HepG2 (cell line): Measurements from ENCODE around the gene NFKBIA. TPM values are rescaled to one million over a fixed set of nuclear protein-coding genes. Genes with fewer than 3 reads are reported as not detected.
A peak's percentile ranks its signal among the peaks of the same experiment; 100 is the strongest.

Experiments used
- ADNP ChIP-seq: sonication (generic); formaldehyde crosslinking; IDR thresholded peaks from 2 replicates; pipeline ENCODE4 v1.4.0; 2020; ENCODE audit warnings: missing genetic modification reagents
- CENPT ChIP-seq: sonication (generic); formaldehyde crosslinking; IDR thresholded peaks from 2 replicates; pipeline ENCODE4 v1.8.0; 2022; ENCODE audit warnings: low read depth, mild to moderate bottlenecking, moderate library complexity, missing genetic modification reagents
- CREM ChIP-seq, 2 experiments: sonication (generic) in 1 of 2; formaldehyde crosslinking in 1 of 2; IDR thresholded peaks; 2 replicates each; pipeline versions ENCODE4 v1.4.0 to v1.6.1; 2016 to 2020; ENCODE audit warnings: antibody characterized with exemption in 1 of 2, mild to moderate bottlenecking in 1 of 2, missing genetic modification reagents in 1 of 2
- DNMT3B ChIP-seq: conservative IDR thresholded peaks from 2 replicates; pipeline ENCODE4 v1.6.1; 2016; ENCODE audit warnings: missing biosample characterization, control low read depth
- EED ChIP-seq: sonication (generic); formaldehyde crosslinking; IDR thresholded peaks from 2 replicates; pipeline ENCODE4 v1.5.0; 2020; ENCODE audit warnings: mild to moderate bottlenecking, missing genetic modification reagents
- HMG20B ChIP-seq: conservative IDR thresholded peaks from 2 replicates; pipeline ENCODE4 v1.6.1; 2016; ENCODE audit warnings: missing genetic modification reagents, missing compliant biosample characterization
- IRF2 ChIP-seq: IDR thresholded peaks from 2 replicates; pipeline ENCODE4 v1.6.1; 2018; ENCODE audit warnings: missing genetic modification reagents, missing compliant biosample characterization
- JUN ChIP-seq: sonication (generic); formaldehyde crosslinking; IDR thresholded peaks from 2 replicates; pipeline ENCODE4 v1.4.0; 2020; ENCODE audit warnings: mild to moderate bottlenecking, missing genetic modification reagents
- MED1 ChIP-seq: sonication (generic); formaldehyde crosslinking; IDR thresholded peaks from 2 replicates; pipeline ENCODE4 v1.4.0; 2020; ENCODE audit warnings: missing genetic modification reagents
- RXRB ChIP-seq: IDR thresholded peaks from 2 replicates; pipeline ENCODE4 v1.6.1; 2016; ENCODE audit warnings: borderline replicate concordance, missing genetic modification reagents, missing compliant biosample characterization
- SAP130 ChIP-seq: IDR thresholded peaks from 2 replicates; pipeline ENCODE4 v1.6.1; 2016; ENCODE audit warnings: low read depth
- ZFP62 ChIP-seq: sonication (generic); formaldehyde crosslinking; IDR thresholded peaks from 2 replicates; pipeline ENCODE4 v1.4.0; 2020; ENCODE audit warnings: missing genetic modification reagents
- ZNF264 ChIP-seq: sonication (generic); formaldehyde crosslinking; IDR thresholded peaks from 2 replicates; pipeline ENCODE4 v1.4.0; 2020; ENCODE audit warnings: missing genetic modification reagents
- ZNF282 ChIP-seq: fragments of 450-650 bp; IDR thresholded peaks from 2 replicates; pipeline ENCODE4 v1.6.1; 2018; ENCODE audit not compliant: partially characterized antibody
- ZNF329 ChIP-seq: sonication (generic); formaldehyde crosslinking; IDR thresholded peaks from 2 replicates; pipeline ENCODE4 v1.9.0; 2021; ENCODE audit warnings: low read depth, mild to moderate bottlenecking, missing genetic modification reagents
- ZNF569 ChIP-seq: sonication (generic); formaldehyde crosslinking; IDR thresholded peaks from 2 replicates; pipeline ENCODE4 v1.5.0; 2020; ENCODE audit warnings: mild to moderate bottlenecking, missing genetic modification reagents, moderate library complexity, borderline replicate concordance
- ZNF605 ChIP-seq: sonication (generic); formaldehyde crosslinking; IDR thresholded peaks from 2 replicates; pipeline ENCODE4 v1.8.0; 2022; ENCODE audit warnings: mild to moderate bottlenecking, missing genetic modification reagents
- ZSCAN31 ChIP-seq: sonication (generic); formaldehyde crosslinking; IDR thresholded peaks from 2 replicates; pipeline ENCODE4 v1.5.0; 2020; ENCODE audit warnings: low read depth, mild to moderate bottlenecking, missing genetic modification reagents
- polyA plus RNA-seq, 8 experiments: library from polyadenylated mRNA; depleted of rRNA in 3 of 8; stranded (reverse) in 7 of 8; unstranded in 1 of 8; fragments of >200 nt; fragmentation: Illumina TruSeq in 4 of 8; extraction: Trizol in 4 of 8; gene quantifications; 2 replicates each; pipeline versions ENCODE4 v1.2.1 to v1.2.3, GENCODE V29; 2011 to 2016; ENCODE audit warnings: low read depth in 4 of 8, missing spikeins in 1 of 8, mixed read lengths in 1 of 8; ENCODE audit not compliant: insufficient read depth in 1 of 8
- total RNA-seq, 5 experiments: library from RNA; depleted of rRNA; stranded (reverse); fragments of >200 nt; fragmentation: Illumina TruSeq; extraction: Trizol; gene quantifications; 2 replicates each; pipeline ENCODE4 v1.2.3, GENCODE V29; 2016; ENCODE audit warnings: low read depth in 1 of 5
- TF ChIP-seq, protein P1 (sequence below): sonication (generic); formaldehyde crosslinking; IDR thresholded peaks from 2 replicates; pipeline ENCODE4 v1.8.0; 2022; ENCODE audit warnings: mild to moderate bottlenecking, missing genetic modification reagents, moderate library complexity
- TF ChIP-seq, protein P2 (sequence below): sonication (generic); formaldehyde crosslinking; IDR thresholded peaks from 2 replicates; pipeline ENCODE4 v1.9.0; 2021; ENCODE audit warnings: missing genetic modification reagents, borderline replicate concordance
- TF ChIP-seq, protein P3 (sequence below): sonication (generic); formaldehyde crosslinking; IDR thresholded peaks from 2 replicates; pipeline ENCODE4 v1.8.1; 2023; ENCODE audit warnings: missing genetic modification reagents, inconsistent platforms, borderline replicate concordance
- TF ChIP-seq, protein P4 (sequence below): sonication (generic); formaldehyde crosslinking; IDR thresholded peaks from 2 replicates; pipeline ENCODE4 v1.9.0; 2022; ENCODE audit warnings: low read depth, missing genetic modification reagents
- TF ChIP-seq, protein P5 (sequence below): sonication (generic); formaldehyde crosslinking; IDR thresholded peaks from 2 replicates; pipeline ENCODE4 v1.4.0; 2020; ENCODE audit warnings: missing genetic modification reagents, borderline replicate concordance

Gene NFKBIA
- total and polyA plus RNA-seq, 2 of the 13 experiments (the other 11 are each of a cell fraction or from before 2014, with no cell fraction given) = 197 to 319 TPM

DNA sequence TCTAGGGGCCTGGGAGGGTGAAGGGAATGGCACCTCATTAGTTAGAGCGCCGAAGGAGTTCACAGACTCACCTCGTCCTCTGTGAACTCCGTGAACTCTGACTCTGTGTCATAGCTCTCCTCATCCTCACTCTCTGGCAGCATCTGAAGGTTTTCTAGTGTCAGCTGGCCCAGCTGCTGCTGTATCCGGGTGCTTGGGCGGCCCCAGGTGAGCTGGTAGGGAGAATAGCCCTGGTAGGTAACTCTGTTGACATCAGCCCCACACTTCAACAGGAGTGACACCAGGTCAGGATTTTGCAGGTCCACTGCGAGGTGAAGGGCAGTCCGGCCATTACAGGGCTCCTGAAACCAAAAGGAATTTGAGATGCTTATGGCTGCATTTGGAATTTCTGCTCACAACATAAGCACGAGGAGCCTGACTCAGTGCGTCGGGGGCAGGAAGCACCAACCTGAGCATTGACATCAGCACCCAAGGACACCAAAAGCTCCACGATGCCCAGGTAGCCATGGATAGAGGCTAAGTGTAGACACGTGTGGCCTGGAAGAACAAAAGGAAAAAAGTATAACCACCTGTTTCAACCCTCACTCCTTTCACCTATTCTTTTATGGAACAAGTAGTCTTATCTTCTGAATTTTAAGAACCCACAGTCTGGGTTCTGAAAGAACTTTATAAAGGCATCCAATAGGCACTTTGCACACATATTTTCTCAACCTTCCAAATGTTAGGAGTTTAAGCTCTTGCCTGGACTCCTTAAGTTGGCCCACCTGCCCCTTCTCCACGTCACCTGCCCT, 2.0 kb downstream of the NFKBIA start (continued):
- TF ChIP-seq MED1 = peak; percentile 28; the same call in 1 of the 2 replicates
- no peak for TF ChIP-seq SAP130 (CRISPR knock-in tag)
- no peak; the same call in 1 of the 2 replicates for TF ChIP-seq ZNF264
- TF ChIP-seq JUN (CRISPR knock-in tag) = no peak
- TF ChIP-seq ADNP = no peak
- no peak for TF ChIP-seq DNMT3B (CRISPR knock-in tag)
- TF ChIP-seq ZNF569 (CRISPR knock-in tag) = no peak
- TF ChIP-seq RXRB (CRISPR knock-in tag) = no peak; the same call in 1 of the 2 replicates
- TF ChIP-seq, protein P1, sequence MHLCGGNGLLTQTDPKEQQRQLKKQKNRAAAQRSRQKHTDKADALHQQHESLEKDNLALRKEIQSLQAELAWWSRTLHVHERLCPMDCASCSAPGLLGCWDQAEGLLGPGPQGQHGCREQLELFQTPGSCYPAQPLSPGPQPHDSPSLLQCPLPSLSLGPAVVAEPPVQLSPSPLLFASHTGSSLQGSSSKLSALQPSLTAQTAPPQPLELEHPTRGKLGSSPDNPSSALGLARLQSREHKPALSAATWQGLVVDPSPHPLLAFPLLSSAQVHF (CRISPR knock-in tag) = no peak
- TF ChIP-seq, protein P2, sequence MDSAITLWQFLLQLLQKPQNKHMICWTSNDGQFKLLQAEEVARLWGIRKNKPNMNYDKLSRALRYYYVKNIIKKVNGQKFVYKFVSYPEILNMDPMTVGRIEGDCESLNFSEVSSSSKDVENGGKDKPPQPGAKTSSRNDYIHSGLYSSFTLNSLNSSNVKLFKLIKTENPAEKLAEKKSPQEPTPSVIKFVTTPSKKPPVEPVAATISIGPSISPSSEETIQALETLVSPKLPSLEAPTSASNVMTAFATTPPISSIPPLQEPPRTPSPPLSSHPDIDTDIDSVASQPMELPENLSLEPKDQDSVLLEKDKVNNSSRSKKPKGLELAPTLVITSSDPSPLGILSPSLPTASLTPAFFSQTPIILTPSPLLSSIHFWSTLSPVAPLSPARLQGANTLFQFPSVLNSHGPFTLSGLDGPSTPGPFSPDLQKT (CRISPR knock-in tag) = no peak
- no peak for TF ChIP-seq CREM (IDR thresholded peaks at IDR 0.05)
- no peak for TF ChIP-seq CREM (CRISPR knock-in tag; IDR thresholded peaks at IDR 0.05)
- no peak for TF ChIP-seq ZNF329 (CRISPR knock-in tag)
- TF ChIP-seq ZNF282 = no peak
- TF ChIP-seq, protein P3, sequence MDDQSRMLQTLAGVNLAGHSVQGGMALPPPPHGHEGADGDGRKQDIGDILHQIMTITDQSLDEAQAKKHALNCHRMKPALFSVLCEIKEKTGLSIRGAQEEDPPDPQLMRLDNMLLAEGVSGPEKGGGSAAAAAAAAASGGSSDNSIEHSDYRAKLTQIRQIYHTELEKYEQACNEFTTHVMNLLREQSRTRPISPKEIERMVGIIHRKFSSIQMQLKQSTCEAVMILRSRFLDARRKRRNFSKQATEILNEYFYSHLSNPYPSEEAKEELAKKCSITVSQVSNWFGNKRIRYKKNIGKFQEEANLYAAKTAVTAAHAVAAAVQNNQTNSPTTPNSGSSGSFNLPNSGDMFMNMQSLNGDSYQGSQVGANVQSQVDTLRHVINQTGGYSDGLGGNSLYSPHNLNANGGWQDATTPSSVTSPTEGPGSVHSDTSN = no peak
- no peak for TF ChIP-seq ZNF605
- TF ChIP-seq CENPT (CRISPR knock-in tag) = no peak
- TF ChIP-seq, protein P4, sequence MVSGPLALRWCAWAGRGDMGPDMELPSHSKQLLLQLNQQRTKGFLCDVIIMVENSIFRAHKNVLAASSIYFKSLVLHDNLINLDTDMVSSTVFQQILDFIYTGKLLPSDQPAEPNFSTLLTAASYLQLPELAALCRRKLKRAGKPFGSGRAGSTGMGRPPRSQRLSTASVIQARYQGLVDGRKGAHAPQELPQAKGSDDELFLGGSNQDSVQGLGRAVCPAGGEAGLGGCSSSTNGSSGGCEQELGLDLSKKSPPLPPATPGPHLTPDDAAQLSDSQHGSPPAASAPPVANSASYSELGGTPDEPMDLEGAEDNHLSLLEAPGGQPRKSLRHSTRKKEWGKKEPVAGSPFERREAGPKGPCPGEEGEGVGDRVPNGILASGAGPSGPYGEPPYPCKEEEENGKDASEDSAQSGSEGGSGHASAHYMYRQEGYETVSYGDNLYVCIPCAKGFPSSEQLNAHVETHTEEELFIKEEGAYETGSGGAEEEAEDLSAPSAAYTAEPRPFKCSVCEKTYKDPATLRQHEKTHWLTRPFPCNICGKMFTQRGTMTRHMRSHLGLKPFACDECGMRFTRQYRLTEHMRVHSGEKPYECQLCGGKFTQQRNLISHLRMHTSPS (CRISPR knock-in tag) = no peak
- TF ChIP-seq, protein P5, sequence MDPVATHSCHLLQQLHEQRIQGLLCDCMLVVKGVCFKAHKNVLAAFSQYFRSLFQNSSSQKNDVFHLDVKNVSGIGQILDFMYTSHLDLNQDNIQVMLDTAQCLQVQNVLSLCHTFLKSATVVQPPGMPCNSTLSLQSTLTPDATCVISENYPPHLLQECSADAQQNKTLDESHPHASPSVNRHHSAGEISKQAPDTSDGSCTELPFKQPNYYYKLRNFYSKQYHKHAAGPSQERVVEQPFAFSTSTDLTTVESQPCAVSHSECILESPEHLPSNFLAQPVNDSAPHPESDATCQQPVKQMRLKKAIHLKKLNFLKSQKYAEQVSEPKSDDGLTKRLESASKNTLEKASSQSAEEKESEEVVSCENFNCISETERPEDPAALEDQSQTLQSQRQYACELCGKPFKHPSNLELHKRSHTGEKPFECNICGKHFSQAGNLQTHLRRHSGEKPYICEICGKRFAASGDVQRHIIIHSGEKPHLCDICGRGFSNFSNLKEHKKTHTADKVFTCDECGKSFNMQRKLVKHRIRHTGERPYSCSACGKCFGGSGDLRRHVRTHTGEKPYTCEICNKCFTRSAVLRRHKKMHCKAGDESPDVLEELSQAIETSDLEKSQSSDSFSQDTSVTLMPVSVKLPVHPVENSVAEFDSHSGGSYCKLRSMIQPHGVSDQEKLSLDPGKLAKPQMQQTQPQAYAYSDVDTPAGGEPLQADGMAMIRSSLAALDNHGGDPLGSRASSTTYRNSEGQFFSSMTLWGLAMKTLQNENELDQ (CRISPR knock-in tag) = no peak
- TF ChIP-seq IRF2 (CRISPR knock-in tag) = 0 out of 2 replicates have a peak, but pooled peaks have one; percentile 42
- TF ChIP-seq ZSCAN31 = no peak; the same call in 1 of the 2 replicates
- TF ChIP-seq HMG20B (CRISPR knock-in tag) = no peak
- peak; percentile 78; the same call in 1 of the 2 replicates for TF ChIP-seq EED (CRISPR knock-in tag)
- no peak for TF ChIP-seq ZFP62 (CRISPR knock-in tag)
